ENCODE measurements around the gene KPNA1.

- peak; percentile 74 for TF ChIP-seq CTCF (IDR thresholded peaks at IDR 0.05; ENCODE audit: poor library complexity)
- no peak for TF ChIP-seq EZH2 (IDR thresholded peaks at IDR 0.05; ENCODE audit: borderline replicate concordance)
These were observed 121.6 kb downstream of the KPNA1 start for GRCh38 chr3:122392868-122393844.

Measured in hepatocyte (in vitro differentiated cells).